ENCODE measurements around the gene SENP8.

The SENP8 gene

GRCh38 chr15:72176159-72176558, 58.0 kb downstream of the SENP8 start:
- no peak for DNase-seq

- no peak for DNase-seq
Measured at GRCh38 chr15:72176743-72177142, 58.5 kb downstream of the SENP8 start.

GRCh38 chr15:72178976-72179585, 60.9 kb downstream of the SENP8 start:
- no peak for DNase-seq

- DNase-seq = no peak
Measured at GRCh38 chr15:72179950-72180581, 61.9 kb downstream of the SENP8 start.

- no peak for DNase-seq
Measured at GRCh38 chr15:72180761-72181324, 62.6 kb downstream of the SENP8 start.

- no peak for DNase-seq
Measured at GRCh38 chr15:72182244-72182643, 64.0 kb downstream of the SENP8 start.

GRCh38 chr15:72182673-72183072, 64.5 kb downstream of the SENP8 start:
- DNase-seq = no peak

- DNase-seq = no peak
Measured at GRCh38 chr15:72183781-72184164, 65.6 kb downstream of the SENP8 start.

- no peak for DNase-seq
Measured at GRCh38 chr15:72184165-72184811, 66.1 kb downstream of the SENP8 start.

- no peak for DNase-seq
Measured at GRCh38 chr15:72189250-72189902, 71.2 kb downstream of the SENP8 start.

GRCh38 chr15:72192416-72192815, 74.2 kb downstream of the SENP8 start:
- no peak for DNase-seq

Data from stimulated activated CD4-positive, alpha-beta T cell treated with anti-CD3 and anti-CD28 coated beads, Interleukin-4, amount 100 ng/mL, for 4 hours (primary cell).